Activated gamma-delta T cell (primary cell): Measurements from ENCODE around the gene SIX2.
"Not testable (repeated sequence)": the region's sequence is repeated elsewhere in the genome, so short reads cannot be mapped to it uniquely, and the experiment has no call there.

Source experiments
- DNase-seq: peaks from one replicate; lab custom pipeline; 2025; lab: John Stamatoyannopoulos, UW
- total RNA-seq, 2 donors: gene quantifications; one replicate each; lab custom pipeline; 2026; lab: John Stamatoyannopoulos, UW

The SIX2 gene
- 0 to 0.09 reads per million in 2 donors for total RNA-seq

DNA sequence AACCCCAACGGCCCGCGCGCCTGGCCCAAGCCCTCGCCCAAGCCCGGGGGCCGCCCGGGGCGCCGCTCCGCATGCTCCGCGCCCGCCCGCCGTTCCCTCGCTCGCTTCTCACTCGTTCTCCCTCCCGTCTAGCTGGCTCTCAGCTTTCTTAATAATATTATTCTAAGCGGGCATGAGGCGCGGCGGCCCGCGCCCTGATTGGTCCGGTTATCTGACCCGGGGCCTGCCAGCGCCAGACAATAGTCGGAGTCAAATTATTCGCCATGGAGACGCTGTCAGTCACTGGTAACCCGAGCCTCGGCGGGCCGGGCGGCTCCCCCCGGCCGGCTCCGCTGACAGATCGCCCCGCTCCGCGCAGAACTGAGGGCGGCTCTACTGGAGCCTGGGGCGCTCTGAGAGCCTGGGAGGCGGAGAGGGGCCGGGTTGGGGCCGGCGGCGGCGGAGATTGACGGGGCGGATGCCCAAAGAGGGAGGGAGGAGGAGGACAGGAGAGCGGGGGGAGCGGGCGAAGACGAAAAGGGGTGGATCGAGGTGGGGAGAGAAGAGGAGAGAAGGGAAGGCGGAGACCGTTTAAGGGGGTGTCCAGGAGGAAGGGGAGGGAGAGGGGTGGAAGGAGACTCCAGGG lies at the start of gene SIX2:
SIX2 (minus strand) TSS at position 150 of the 625 bp plus-strand sequence. CDS start 342 bp downstream, outside the sequence.
- DNase-seq: no peak

DNA sequence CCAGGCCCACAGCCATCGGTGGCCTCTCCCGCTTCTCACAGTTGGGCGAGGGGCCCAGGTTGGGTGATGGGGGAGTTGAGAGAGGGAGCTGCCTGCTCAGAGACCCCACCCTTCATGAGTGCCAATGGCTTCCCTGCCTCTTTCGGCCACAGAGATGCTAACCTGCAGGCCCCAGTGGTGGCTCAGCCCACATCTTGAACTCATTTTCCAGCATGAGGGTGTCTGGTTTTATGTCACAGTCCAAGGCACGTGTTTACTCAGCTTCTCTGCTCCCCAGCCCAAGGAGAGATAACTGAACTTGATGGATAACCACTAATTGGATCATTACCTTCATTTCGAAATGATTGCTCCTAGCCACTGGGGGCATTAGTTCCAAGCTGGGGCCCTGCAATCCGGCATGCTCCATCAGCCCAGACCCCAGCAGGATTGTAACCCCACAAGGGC lies 45.9 kb upstream of the SIX2 start:
- DNase-seq: no peak

DNA sequence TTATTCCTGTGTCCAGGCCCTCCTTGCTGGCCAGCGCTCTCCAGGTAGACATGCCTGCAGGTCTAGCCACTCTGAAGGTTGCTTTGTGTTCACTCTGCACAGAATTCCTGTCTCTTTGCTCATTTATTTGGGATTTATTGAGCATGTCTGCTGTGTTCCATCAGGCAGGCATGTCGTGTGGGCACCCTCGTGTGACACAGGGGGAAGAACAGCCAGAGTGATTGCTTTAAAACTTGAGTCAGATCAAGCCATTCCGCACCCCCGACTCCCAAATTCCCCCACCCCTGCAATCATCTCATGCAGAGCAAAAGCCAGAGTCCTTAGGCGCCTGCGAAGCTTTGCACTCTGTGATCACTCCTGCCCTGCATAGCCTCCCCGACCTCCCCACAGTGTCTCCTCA lies 44.7 kb upstream of the SIX2 start:
- DNase-seq: no peak

DNA sequence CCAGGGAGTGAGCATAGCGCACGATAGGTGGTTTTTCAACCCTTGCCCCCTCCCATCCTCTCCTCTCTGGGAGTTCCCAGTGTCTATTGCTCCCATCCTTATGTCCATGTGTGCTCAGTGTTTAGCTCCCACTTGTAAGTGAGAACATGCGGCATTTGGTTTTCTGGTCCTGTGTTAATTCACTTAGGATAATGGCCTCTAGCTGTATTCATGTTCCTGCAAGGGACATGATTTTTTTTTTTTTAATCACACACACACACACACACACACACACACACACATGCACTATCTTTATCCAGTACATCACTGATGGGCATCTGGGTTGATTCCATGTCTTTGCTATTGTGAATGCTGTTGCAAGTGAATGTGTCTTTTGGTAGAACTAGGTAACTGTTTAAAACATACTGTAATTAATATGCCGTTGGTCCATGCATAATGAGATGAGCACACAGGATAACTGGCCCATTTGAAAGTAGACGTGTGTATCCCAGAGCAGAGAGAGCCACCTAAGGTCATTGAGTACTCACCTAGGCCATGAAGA lies 43.2 kb upstream of the SIX2 start:
- DNase-seq: no peak

DNA sequence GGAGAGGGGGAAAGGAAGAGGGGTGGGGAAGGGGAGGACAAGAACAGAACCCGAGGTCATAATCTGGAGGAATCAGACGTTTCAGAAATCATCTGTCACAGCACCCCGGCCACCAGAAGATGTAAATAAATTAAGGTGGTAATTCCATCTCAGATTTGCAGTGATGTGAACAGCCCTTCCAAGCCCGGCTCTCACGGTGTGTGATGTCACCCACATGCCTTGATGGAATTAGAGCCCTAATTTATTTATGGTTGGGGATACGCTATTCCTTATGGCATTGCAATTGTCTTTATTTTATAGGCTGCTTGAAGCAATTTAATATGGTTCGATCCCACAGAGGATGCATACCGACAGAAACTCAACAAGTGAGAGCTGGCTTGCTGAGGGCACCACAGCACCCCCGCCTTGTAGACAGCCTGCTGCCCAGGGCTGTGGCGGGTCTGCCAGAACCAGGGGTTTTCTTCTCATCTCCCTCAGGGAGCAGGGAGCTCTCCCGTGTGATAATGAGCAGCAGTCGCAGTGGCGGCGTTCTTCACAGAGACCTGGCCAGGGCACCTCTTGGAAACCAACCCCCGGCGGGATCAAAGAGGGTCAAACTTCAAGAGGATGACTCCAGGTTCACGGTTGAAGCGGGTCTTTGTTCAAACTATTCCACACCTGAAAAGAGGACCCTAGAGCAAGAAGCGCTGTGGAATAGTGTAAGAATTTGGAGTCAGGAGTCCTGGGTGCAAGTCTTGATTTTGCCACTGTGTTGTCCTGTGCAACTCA lies 40.5 kb upstream of the SIX2 start:
- no peak for DNase-seq

DNA sequence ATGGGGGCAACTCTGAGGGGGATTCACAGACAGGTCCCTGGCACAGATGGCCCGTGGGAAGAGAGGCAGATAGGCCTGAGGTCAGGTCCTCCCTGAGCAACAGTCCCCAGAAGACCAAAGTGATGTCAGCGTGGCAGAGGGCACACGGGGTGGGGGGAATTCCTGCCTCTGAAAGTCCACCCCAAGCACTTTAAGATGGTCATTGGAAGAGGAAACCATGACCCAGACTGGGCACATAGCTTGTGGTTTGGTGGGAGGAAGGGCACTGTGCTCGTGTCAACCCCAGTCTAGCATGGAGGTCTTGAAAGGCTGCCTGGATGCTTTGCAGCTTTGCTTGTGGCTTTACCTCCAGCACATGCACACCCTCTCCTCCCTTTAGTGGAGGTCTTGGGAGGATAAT lies 38.0 kb upstream of the SIX2 start:
- DNase-seq: no peak

DNA sequence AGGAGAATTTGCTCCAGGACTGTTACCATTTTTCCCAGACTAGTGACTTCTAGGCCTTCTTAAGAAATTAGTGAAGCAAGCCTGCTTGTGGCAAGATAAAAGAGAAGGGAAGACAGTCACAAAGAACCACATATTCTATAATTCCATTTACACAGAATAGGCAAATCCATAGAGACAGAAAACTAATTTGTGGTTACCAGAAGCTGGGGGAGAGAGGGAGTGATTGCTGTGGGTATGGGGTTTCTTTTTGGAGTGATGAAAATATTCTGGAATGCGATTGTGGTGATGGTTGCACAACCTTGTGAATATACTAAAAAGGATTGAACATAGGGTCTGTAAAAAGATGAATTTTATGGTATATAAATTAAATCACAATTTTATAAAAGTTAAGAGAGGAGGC lies 37.5 kb upstream of the SIX2 start:
- no peak for DNase-seq

DNA sequence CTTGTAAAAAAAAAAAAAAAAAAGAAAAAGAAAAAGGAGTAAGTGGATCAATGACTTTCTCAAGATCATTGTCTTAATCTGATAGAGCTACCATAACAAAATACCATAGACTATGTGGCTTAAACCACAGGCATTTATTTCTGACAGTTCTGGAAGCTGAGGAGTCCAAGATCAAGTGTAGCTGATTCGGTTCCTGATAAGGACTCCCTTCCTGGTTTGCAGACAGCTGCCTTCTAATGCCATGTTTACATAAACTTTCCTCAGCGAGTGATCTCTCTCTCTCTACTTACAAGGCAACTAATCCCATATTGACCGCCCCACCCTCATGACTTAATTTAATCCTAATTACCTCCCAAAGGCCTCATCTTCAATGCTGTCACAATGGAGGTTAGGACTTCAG lies 36.5 kb upstream of the SIX2 start:
- no peak for DNase-seq

DNA sequence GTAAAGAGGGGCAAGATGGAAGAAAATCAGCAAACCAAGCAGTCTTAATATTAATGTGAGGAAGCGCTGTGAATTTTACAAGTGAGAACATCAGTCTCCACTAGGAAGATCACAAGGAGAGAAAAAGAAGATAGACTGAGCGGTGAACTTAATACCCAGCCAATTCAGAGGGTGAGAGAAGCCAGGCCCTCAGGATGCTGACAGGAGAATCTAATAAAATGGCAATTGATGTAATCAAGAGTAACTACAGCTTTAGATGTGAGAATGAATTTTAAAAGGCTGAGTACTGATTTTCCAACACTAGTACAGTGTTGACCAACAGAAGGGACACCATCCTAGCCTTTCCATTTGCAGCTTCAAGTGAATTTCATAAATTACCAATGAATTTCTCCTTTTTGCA lies 35.7 kb upstream of the SIX2 start:
- no peak for DNase-seq

DNA sequence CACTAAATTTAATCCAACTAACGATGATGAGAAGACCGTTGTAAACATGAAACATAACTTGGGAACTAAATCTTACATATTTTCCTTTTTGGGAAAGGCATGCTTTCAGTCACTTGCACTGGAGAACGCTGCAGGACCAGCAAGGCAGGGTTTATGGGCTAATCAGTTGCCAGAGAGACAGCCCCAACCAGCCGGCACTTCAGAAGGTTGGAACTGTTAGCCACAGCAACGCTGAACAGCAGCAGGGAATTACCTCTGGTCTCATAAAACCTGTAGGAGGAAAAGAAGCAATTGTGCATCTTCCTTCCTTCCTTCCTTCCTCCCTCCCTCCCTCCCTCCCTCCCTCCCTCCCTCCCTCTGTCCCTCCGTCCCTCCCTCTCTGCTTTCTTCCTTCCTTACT lies 33.9 kb upstream of the SIX2 start:
- DNase-seq: no peak

DNA sequence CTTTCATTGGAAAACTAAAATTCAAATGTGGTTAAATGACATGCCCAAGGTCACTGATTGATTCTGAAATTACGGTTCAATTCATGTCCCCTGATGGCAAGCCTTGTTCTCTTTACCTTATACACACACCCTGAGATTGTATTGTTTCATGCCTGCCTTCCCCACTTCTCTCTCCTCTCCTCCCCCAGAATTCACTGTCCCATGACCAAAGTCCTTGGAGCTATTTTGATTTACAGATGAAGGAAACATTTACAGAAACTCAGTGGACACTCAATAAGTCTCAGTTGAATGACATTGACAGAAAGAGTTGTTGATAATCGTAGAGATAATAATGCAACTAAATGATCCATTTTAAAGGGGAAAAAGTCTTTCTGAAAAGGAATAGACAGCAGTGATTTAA lies 33.1 kb upstream of the SIX2 start:
- no peak for DNase-seq

DNA sequence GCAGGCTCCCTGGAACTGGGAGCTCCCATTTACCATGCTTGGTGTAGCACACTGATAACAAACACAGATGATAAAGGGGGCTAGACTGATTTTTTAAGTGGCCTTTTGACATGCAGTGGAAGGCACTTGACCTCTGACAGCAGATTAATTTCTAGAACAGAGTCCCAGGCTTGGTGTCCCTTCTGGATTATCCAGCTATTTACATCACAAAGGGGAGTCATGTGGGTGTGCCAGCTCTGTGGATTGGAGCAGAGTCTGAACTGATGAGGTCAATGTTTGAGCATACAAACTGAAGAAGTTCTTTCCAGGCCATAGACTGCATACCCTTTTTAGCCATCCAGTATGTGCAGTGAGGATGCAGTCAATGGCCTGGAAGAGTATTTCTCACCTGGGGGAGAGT lies 31.5 kb upstream of the SIX2 start:
- no peak for DNase-seq

DNA sequence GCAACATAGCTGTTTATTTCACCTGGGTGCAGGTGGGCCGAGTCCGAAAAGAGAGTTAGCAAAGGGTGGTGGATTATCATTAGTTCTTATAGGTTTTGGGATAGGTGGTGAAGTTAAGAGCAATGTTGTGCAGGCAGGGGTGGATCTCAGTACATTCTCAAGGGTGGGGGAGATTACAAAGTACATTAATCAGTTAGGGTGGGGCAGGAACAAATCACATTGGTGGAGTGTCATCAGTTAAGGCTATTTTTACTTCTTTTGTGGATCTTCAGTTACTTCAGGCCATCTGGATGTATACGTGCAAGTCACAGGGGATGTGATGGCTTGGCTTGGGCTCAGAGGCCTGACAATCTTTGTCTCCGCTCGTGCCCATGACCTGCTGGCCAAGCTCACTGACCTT lies 30.6 kb upstream of the SIX2 start:
- not testable (repeated sequence) for DNase-seq

DNA sequence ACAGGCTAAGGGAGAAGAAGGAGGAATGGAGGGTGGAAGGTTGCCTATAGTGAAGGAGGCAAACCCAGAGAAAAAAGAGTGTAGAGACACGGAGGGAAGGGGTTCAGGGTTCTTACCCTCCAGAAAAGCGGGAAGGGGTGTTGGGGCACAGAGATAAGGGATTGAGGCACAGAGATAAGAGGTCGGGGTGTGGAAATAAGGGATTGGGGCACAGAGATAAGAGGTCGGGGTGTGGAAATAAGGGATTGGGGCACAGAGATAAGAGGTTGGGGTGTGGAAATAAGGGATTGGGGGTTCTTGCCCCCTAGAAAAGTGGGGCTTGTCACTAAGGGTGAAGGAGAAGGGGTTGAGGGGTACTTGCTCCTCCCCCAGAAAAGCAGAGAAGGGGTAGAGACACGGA lies 29.6 kb upstream of the SIX2 start:
- not testable (repeated sequence) for DNase-seq

DNA sequence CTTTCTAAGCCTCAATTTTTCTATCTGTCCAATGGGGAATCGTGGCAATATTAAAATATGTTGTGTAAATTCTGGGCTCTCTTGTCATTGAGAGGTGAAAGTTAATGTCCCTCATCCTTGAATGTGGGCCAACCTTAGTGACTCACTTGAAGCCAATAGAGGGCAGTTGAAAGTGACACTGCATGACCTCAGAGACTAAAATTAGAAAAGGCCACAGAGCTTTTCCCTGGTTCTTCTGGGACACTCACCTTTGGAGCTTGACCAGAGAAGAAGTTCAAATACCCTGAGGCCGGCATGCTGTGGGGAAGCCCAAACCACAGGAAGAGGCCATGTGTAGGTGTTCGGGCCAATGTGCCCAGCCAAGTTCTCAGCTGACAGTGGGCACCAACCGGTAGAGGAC lies 24.1 kb upstream of the SIX2 start:
- DNase-seq: no peak

DNA sequence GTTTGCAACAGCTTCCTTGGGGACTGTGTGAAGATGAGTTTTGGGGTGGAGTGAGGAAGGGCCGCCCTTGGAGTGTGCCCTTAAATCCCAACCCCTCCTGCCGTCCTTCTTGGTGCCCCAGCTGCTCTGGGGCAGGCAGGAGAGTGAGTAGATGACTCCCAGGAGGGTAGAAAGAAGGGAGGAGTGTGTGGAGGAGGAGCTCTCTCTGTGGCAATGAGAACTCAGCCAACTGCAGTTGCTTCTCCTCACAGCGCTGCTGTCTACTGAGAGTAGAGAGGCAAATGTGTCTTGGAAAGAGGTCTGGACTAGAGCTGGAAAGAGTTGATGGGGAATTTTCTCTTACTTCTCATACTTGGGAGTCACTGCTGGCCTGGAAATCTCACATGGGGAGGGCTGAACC lies 21.8 kb upstream of the SIX2 start:
- no peak for DNase-seq

DNA sequence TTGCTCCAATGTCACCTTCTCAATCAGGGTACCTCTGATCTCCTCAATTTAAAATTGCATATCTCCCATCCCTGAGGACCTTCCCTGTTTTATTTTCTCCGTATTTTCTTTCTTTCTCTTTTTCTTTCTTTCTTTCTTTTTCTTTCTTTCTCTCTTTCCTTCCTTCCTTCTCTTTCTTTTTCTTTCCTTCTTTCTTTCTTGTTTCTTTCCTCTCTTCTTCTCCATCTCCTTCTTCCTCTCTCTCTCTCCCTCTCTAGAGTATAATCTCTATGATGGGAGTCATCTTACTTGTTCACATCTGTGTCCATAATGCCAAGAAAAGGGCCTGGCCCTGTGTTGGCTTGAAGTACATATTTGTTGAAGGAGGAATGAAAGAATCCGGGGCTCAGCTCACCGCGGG lies 21.3 kb upstream of the SIX2 start:
- DNase-seq: no peak

DNA sequence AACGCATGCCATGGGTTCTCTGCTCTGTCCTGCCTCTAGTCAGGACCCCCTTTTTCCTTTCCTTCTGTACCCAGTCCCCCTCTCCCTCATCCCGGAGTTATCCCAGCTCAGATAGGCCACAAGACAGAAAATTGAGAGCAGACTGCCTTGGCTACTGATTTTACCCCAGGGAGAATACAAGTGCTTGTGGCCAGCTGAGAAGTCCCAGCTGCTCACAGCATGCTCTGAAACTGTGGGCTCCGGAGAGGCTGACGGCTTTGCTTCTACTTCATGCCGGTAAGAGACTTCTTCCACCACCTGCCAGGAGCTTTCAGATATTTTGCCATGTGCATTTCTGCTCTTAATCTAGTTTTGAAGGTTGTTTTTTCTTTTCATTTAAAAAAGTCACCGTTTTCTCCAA lies 20.0 kb upstream of the SIX2 start:
- no peak for DNase-seq

DNA sequence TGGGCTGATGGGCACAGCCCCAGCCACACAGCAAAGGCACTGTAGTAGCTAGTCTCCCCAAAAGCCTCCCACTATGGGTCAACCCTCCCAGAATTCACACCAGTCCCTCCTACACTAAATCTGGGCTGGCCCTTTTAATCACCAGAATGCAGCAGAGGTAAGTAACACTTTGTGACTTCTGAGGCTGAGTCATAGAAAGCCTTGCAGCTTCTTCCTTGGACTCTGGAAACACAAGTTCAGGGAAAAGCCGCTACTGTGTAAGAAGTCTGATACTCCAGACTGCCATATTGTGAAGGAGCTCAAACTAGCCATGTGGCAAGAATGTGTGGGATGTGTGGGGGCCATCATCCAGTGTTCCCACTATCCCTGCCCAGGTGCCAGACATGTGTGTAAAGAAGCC lies 19.0 kb upstream of the SIX2 start:
- DNase-seq: no peak

DNA sequence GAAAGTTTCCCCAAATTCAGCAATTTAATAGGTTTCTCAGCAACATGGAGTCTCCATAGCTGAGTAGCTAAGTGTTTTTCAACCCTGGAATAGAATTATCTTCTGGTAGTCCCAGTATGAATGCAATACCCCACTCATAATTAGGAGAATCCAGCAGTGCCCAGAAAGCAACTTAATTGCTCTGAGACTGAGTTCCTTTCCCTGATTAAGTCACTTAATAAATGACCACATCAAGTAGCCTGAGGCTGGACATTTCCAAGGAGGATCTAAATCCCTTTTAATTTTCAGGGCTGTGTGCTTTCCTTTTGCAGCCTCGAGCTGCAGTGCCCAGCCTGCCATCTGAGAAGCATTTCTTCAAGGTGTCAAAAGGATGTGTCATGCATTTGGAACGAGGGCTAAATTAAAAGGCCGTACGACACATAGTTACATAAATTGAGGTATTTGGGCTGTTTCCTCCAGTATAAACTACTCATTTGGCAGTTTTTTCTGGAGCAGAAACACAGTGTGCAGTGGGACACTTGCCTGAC lies 17.7 kb upstream of the SIX2 start:
- DNase-seq: no peak

DNA sequence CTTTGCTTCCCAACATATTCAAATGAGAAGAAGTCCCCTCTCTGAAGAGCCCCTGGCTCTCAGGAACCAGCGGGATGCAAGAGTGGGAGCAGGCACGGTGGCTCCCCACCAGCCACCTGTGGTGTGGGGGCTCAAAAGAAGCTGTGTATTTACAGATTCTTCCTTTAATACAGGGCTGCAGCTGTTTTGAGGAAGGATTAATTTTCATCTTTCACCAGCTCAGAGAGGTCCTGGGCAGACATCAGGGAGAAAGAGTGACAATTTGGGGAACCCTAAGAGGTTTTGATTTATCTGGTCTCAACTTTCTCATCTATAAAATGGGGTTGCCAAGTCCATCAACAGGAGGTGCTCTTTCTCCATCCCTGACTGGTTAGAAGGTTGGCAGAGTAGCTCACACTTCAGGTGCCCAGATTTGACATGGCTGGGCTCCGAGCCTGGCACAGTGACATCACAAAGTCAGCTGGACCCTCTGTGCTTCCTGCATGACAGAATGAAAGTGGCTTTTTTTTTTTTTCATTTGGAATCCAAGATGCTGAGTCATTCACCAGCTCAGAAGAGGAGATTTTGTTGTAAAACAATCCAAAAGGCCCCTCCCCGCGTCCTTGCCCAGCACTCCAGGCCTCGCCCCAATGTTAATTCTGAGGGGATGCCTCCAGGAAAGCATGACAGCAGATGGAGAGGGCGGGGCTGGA lies 15.5 kb upstream of the SIX2 start:
- no peak for DNase-seq

DNA sequence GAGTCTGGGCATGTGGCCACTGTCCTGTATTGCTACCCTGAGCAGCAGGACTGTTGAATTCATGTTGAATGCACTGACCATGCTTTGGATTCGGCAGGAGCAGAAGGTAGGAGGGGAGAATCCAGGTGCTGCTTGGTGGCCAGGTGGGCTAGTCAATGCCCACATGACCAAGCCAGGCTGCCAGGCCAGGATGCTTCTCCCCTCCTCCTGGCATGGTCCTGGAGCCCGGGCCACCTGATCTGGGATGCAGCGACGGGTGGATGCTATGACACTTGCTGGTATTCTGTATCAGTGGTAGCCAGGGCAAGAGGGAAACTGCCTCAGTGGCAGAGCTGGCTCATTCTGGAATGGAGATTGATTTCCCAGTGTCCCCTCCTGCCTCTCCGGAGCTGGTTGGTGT lies 14.8 kb upstream of the SIX2 start:
- no peak for DNase-seq

DNA sequence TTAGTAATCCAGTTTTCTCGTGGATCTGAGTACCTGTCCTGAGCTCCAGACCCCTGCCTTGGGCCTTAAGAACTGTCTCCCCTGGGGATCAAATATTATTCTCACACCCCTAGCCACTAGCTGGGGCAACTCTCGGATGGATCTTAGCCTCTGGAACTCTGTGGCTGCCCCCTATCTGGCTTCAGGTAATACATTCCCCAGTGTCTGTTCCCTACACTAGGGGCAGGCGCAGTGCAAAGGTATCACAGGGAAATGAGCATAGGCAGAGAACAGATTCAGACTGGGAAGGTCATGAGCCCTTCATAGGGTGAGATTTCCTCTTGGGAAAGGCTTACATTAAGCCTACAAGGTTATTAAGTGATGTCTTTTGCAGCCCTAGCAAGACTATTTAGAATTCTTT lies 11.2 kb upstream of the SIX2 start:
- no peak for DNase-seq
